Ammon's horn (tissue), 1 donor: ENCODE results near the gene DYNLT1.
"Not testable (repeated sequence)": the region's sequence is repeated elsewhere in the genome, so short reads cannot be mapped to it uniquely, and the experiment has no call there.

Experiments
- DNase-seq: peaks from one replicate; pipeline ENCODE4 v3.0.0-alpha.2; 2016; ENCODE audit warnings: low spot score

DYNLT1 gene

GRCh38 chr6:158662954-158663624, 18.5 kb upstream of the DYNLT1 start:
- DNase-seq = no peak

- no peak for DNase-seq
Measured at GRCh38 chr6:158662607-158662953, 18.0 kb upstream of the DYNLT1 start.

- DNase-seq = no peak
Measured at GRCh38 chr6:158661156-158661685, 16.7 kb upstream of the DYNLT1 start.

- no peak for DNase-seq
Measured at GRCh38 chr6:158660333-158660754, 15.8 kb upstream of the DYNLT1 start.

- not testable (repeated sequence) for DNase-seq
Measured at GRCh38 chr6:158656986-158657385, 12.4 kb upstream of the DYNLT1 start.

GRCh38 chr6:158655569-158656450, 11.3 kb upstream of the DYNLT1 start:
- no peak for DNase-seq

GRCh38 chr6:158654960-158655489, 10.5 kb upstream of the DYNLT1 start:
- DNase-seq = peak; percentile 55

- peak; percentile 87 for DNase-seq
Measured at GRCh38 chr6:158654498-158654897, 10.0 kb upstream of the DYNLT1 start.

- DNase-seq = no peak
Measured at GRCh38 chr6:158653577-158654354, 9.2 kb upstream of the DYNLT1 start.

GRCh38 chr6:158651981-158652737, 7.6 kb upstream of the DYNLT1 start:
- DNase-seq = not testable (repeated sequence)

GRCh38 chr6:158649289-158650143, 5.0 kb upstream of the DYNLT1 start, which contains the start of gene SYTL3:
Gene SYTL3, plus strand, starts transcription at chr6:158650054. Its CDS starts 13,215 bp downstream, at chr6:158663269.
- DNase-seq = peak; percentile 76

- DNase-seq = no peak
Measured at GRCh38 chr6:158648682-158649131, 4.2 kb upstream of the DYNLT1 start.

GRCh38 chr6:158647501-158647900, 3.0 kb upstream of the DYNLT1 start:
- no peak for DNase-seq

GRCh38 chr6:158646023-158646910, 1.7 kb upstream of the DYNLT1 start:
- no peak for DNase-seq

- no peak for DNase-seq
Measured at GRCh38 chr6:158645064-158646022, 800 bp upstream of the DYNLT1 start.

- no peak for DNase-seq
Measured at GRCh38 chr6:158643836-158644230, 710 bp downstream of the DYNLT1 start.

- no peak for DNase-seq
Measured at GRCh38 chr6:158642097-158642601, 2.4 kb downstream of the DYNLT1 start.

GRCh38 chr6:158640519-158640918, 4.0 kb downstream of the DYNLT1 start:
- no peak for DNase-seq
